ENCODE results near the gene FBXO24. TPM values are rescaled to one million over a fixed set of nuclear protein-coding genes. Genes with fewer than 3 reads are reported as not detected.

Gene FBXO24
- total RNA-seq, 2 experiments from 2014 or later = 1.3 to 1.5 TPM

GRCh38 chr7:100589341-100589947, 3.3 kb downstream of the FBXO24 start:
- peaks cover 5% of the 10 kb centered on the region for H3K27me3 Mint-ChIP-seq
- POLR2A ChIA-PET = interaction anchor here (0.6 kb wide), 1 partner anchor 140 kb away, joined by 9 read pairs; no protein-coding TSS in a partner anchor

DNA sequence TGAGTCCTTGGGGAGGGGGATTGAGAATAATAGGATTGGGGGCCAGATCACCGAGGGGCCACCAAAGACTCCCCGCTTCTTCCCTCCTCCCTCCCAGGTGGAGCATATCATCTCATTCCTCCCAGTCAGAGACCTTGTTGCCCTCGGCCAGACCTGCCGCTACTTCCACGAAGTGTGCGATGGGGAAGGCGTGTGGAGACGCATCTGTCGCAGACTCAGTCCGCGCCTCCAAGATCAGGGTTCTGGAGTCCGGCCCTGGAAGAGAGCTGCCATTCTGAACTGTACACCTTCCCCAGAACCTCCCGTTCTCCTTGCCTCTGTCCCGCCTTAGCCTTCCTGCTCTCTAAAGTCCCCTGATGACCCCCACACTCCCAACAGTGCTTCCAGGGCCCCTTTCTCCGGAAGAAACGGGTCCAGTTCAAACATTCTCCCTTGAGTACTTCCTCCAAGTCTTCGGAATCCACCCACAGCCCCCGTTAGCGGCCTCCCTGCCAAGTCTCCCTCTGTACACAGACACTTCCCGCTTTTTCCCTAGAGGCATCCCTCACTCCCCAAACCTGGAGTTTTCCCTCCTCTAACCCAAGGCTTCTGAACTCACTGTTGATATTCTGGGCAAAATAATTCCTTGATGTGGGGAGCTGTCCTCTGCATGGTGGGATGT, 4.1 kb downstream of the FBXO24 start:
- H3K27me3 Mint-ChIP-seq = peaks cover 7% of the 10 kb centered on the region
- H3K4me1 Mint-ChIP-seq = peaks cover 8% of the 10 kb centered on the region
- no peaks in the 10 kb centered on the region for H3K36me3 Mint-ChIP-seq (ENCODE audit: low read depth)
- CTCF ChIA-PET = interaction anchor here (1.7 to 2.1 kb wide), 3 partner anchors 8 to 16 kb away, joined by 5 to 9 read pairs (median 5); partner anchors contain the start of gene PCOLCE
- no peaks in the 10 kb centered on the region for H3K9me3 Mint-ChIP-seq
- H3K4me3 Mint-ChIP-seq = no peak overlapping the region
- no peak overlapping the region for H3K27ac Mint-ChIP-seq
- POLR2A ChIA-PET = no interaction called here
- DNase-seq = no peak

More at GRCh38 chr7:100589341-100589947, 3.3 kb downstream of the FBXO24 start:
- Mint-ChIP-seq H3K4me3 (no peak overlapping the region), H3K36me3 (ENCODE audit: low read depth) (peaks cover 2% of the 10 kb centered on the region), H3K27ac (no peak overlapping the region), H3K9me3 (no peaks in the 10 kb centered on the region), H3K4me1 (peaks cover 8% of the 10 kb centered on the region)
- CTCF ChIA-PET = interaction anchor here (0.8 to 2.1 kb wide), 6 partner anchors 9 to 161 kb away, joined by 3 to 9 read pairs (median 4); partner anchors contain the start of genes MOSPD3, PCOLCE and ZCWPW1
- no peak for DNase-seq

DNA sequence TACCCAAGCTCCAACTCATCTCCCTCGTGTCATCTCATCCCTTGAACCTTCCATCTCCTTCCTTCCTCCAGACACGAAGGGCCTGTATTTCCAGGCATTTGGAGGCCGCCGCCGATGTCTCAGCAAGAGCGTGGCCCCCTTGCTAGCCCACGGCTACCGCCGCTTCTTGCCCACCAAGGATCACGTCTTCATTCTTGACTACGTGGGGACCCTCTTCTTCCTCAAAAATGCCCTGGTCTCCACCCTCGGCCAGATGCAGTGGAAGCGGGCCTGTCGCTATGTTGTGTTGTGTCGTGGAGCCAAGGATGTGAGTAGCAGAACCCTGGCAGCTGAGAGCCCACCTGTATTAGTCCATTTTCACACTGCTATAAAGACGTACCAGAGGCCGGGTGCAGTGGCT, 5.5 kb downstream of the FBXO24 start:
- ChIA-PET CTCF (interaction anchor here (0.6 to 1.3 kb wide), 2 partner anchors 10 to 122 kb away, joined by 3 to 6 read pairs; partner anchors contain the start of gene PCOLCE), POLR2A (no interaction called here)

GRCh38 chr7:100595188-100595587, 9.1 kb downstream of the FBXO24 start:
- Mint-ChIP-seq H3K27me3 (peaks cover 5% of the 10 kb centered on the region), H3K9me3 (no peaks in the 10 kb centered on the region), H3K4me1 (peaks cover 8% of the 10 kb centered on the region), H3K36me3 (ENCODE audit: low read depth) (no peaks in the 10 kb centered on the region), H3K27ac (no peak overlapping the region), H3K4me3 (no peak overlapping the region)
- ChIA-PET POLR2A (no interaction called here), CTCF (interaction anchor here (0.6 to 1.6 kb wide), 2 partner anchors 9 to 36 kb away, joined by 3 to 8 read pairs; partner anchors contain the start of genes FBXO24 and LRCH4)
- no peak for DNase-seq

More for the DNA sequence above, 5.5 kb downstream of the FBXO24 start:
- Mint-ChIP-seq H3K27me3 (peaks cover 7% of the 10 kb centered on the region), H3K27ac (no peak overlapping the region), H3K4me1 (peaks cover 6% of the 10 kb centered on the region), H3K4me3 (no peak overlapping the region), H3K9me3 (no peaks in the 10 kb centered on the region), H3K36me3 (ENCODE audit: low read depth) (no peaks in the 10 kb centered on the region)
- DNase-seq = no peak

- H3K27ac Mint-ChIP-seq = peak overlapping the region; percentile 64
- ChIA-PET POLR2A (interaction anchor here (1.0 kb wide), 1 partner anchor 12 kb away, joined by 3 read pairs; the partner anchor contains the start of gene FBXO24), CTCF (interaction anchor here (1.4 to 2.5 kb wide), 4 partner anchors 9 to 35 kb away, joined by 3 to 14 read pairs (median 8); partner anchors contain the start of genes FBXO24, LRCH4 and MOSPD3)
- peaks cover 19% of the 10 kb centered on the region for H3K4me1 Mint-ChIP-seq
- DNase-seq = no peak
- H3K36me3 Mint-ChIP-seq (ENCODE audit: low read depth) = no peaks in the 10 kb centered on the region
- H3K9me3 Mint-ChIP-seq = no peaks in the 10 kb centered on the region
- H3K4me3 Mint-ChIP-seq = no peak overlapping the region
- H3K27me3 Mint-ChIP-seq = peaks cover 2% of the 10 kb centered on the region
These were observed 12.3 kb downstream of the FBXO24 start for GRCh38 chr7:100598425-100598824.

DNA sequence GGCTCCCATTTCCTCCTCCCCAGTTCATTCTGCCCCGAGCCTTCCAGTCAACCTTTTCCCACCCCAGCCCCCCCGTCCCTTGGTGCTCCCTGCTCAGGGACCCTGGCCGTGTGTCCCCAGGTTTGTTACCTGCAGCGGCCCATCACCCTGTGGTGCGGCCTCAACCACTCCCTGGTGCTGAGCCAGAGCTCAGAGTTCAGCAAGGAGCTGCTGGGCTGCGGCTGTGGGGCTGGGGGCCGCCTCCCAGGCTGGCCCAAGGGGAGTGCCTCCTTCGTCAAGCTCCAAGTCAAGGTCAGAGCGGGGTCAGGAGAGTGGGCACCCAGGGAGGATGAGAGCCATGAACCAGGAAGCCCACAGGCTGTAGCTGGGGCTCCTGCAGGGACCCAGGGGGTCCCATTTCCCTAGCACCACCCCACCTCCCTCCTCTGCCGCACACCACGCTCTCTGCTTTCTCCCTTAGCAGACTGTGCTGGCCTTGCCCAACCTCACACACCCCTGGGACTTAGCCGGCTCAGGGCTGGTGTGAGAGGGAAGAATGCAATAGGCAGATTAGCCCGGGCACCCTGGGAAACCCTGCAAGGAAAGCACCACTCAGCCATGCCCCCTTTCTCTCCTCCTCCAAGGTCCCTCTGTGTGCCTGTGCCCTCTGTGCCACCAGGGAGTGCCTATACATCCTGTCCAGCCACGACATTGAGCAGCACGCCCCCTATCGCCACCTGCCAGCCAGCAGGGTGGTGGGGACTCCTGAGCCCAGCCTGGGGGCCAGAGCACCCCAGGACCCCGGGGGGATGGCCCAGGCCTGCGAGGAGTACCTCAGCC, 14.0 kb downstream of the FBXO24 start:
- no peak for DNase-seq
- POLR2A ChIA-PET = no interaction called here
- H3K36me3 Mint-ChIP-seq (ENCODE audit: low read depth) = no peaks in the 10 kb centered on the region
- H3K27me3 Mint-ChIP-seq = peaks cover under 1% of the 10 kb centered on the region
- no peaks in the 10 kb centered on the region for H3K9me3 Mint-ChIP-seq
- no peak overlapping the region for H3K27ac Mint-ChIP-seq
- H3K4me3 Mint-ChIP-seq = no peak overlapping the region
- H3K4me1 Mint-ChIP-seq = peaks cover 31% of the 10 kb centered on the region
- CTCF ChIA-PET = interaction anchor here (0.6 to 2.5 kb wide), 4 partner anchors 13 to 80 kb away, joined by 3 to 14 read pairs (median 4); partner anchors contain the start of genes FBXO24 and LRCH4

GRCh38 chr7:100600730-100601038, 14.6 kb downstream of the FBXO24 start:
- Mint-ChIP-seq H3K4me1 (peaks cover 37% of the 10 kb centered on the region), H3K4me3 (no peak overlapping the region), H3K36me3 (ENCODE audit: low read depth) (no peaks in the 10 kb centered on the region), H3K27ac (no peak overlapping the region), H3K9me3 (no peaks in the 10 kb centered on the region), H3K27me3 (no peaks in the 10 kb centered on the region)
- POLR2A ChIA-PET = no interaction called here
- CTCF ChIA-PET = interaction anchor here (0.6 to 1.0 kb wide), 3 partner anchors 13 to 193 kb away, joined by 3 to 4 read pairs (median 3); no protein-coding TSS in a partner anchor
- no peak for DNase-seq

GRCh38 chr7:100602889-100603725, 17.0 kb downstream of the FBXO24 start:
- Mint-ChIP-seq H3K27me3 (peaks cover 2% of the 10 kb centered on the region), H3K27ac (peak overlapping the region; percentile 88), H3K36me3 (ENCODE audit: low read depth) (no peaks in the 10 kb centered on the region)

GRCh38 chr7:100603726-100604027, 17.5 kb downstream of the FBXO24 start:
- POLR2A ChIA-PET = interaction anchor here (1.1 kb wide), 1 partner anchor 17 kb away, joined by 3 read pairs; the partner anchor contains the start of genes FBXO24 and LRCH4
- Mint-ChIP-seq H3K27ac (peak overlapping the region; percentile 88), H3K9me3 (no peaks in the 10 kb centered on the region), H3K4me1 (peaks cover 43% of the 10 kb centered on the region), H3K4me3 (peak overlapping the region; percentile 84), H3K36me3 (ENCODE audit: low read depth) (no peaks in the 10 kb centered on the region), H3K27me3 (peaks cover 2% of the 10 kb centered on the region)
- no peak for DNase-seq
- CTCF ChIA-PET = interaction anchor here (0.6 to 2.1 kb wide), 6 partner anchors 14 to 102 kb away, joined by 3 to 6 read pairs (median 5); partner anchors contain the start of genes FBXO24 and POP7

More at GRCh38 chr7:100602889-100603725, 17.0 kb downstream of the FBXO24 start:
- POLR2A ChIA-PET = interaction anchor here (1.1 kb wide), 2 partner anchors 14 to 17 kb away, joined by 3 read pairs; partner anchors contain the start of genes FBXO24 and LRCH4
- CTCF ChIA-PET = interaction anchor here (0.8 to 2.1 kb wide), 5 partner anchors 13 to 103 kb away, joined by 3 to 6 read pairs (median 5); partner anchors contain the start of genes FBXO24 and POP7
- no peak for DNase-seq
- Mint-ChIP-seq H3K4me3 (peak overlapping the region; percentile 84), H3K9me3 (no peaks in the 10 kb centered on the region), H3K4me1 (peaks cover 48% of the 10 kb centered on the region)

- POLR2A ChIA-PET = interaction anchor here (1.1 kb wide), 1 partner anchor 18 kb away, joined by 3 read pairs; the partner anchor contains the start of genes FBXO24 and LRCH4
These were observed 18.2 kb downstream of the FBXO24 start for GRCh38 chr7:100604028-100604975.

More at GRCh38 chr7:100604028-100604975, 18.2 kb downstream of the FBXO24 start:
- peak overlapping the region; percentile 88 for H3K27ac Mint-ChIP-seq
- H3K27me3 Mint-ChIP-seq = peaks cover 2% of the 10 kb centered on the region
- H3K36me3 Mint-ChIP-seq (ENCODE audit: low read depth) = no peaks in the 10 kb centered on the region
- no peaks in the 10 kb centered on the region for H3K9me3 Mint-ChIP-seq
- H3K4me1 Mint-ChIP-seq = peaks cover 41% of the 10 kb centered on the region
- peak overlapping the region; percentile 84 for H3K4me3 Mint-ChIP-seq
- CTCF ChIA-PET = interaction anchor here (0.6 to 2.2 kb wide), 6 partner anchors 12 to 96 kb away, joined by 3 to 9 read pairs (median 4); partner anchors contain the start of gene FBXO24
- DNase-seq = peak; percentile 79

Measured in activated CD4-positive, alpha-beta T cell treated with anti-CD3 and anti-CD28 coated beads, Interleukin-2, amount 10 ng/mL, durations not matched to agents 7 days and 5 days (primary cell).